SH-SY5Y (cell line): ENCODE measurements around the gene CENPC.

ENCODE experiments used
- GATA2 ChIP-seq: IDR thresholded peaks from 2 replicates; pipeline ENCODE4 v1.6.1; 2011; ENCODE audit warnings: mild to moderate bottlenecking, low read depth, low read length
- GATA3 ChIP-seq: IDR thresholded peaks from 2 replicates; pipeline ENCODE4 v1.6.1; 2011; ENCODE audit warnings: low read depth, mild to moderate bottlenecking, low read length, moderate library complexity

GRCh38 chr4:67465032-67465762, 80.1 kb downstream of the CENPC start:
- TF ChIP-seq GATA2 (no peak), GATA3 (no peak)
